Measurements from ENCODE around the gene ABCG8.

- TF ChIP-seq CTCF (IDR thresholded peaks at IDR 0.05 in 4 of 5, conservative IDR thresholded peaks at IDR 0.05 in 1 of 5) (no peak), POLR2A (IDR thresholded peaks at IDR 0.05) (no peak)
These were observed 776 bp upstream of the ABCG8 start for GRCh38 chr2:43837831-43838559.

Data from gastrocnemius medialis (tissue), 4 donors.